ENCODE results near the gene STAB2. TPM values are rescaled to one million over a fixed set of nuclear protein-coding genes. Genes with fewer than 3 reads are reported as not detected.
"Not testable (repeated sequence)": the region's sequence is repeated elsewhere in the genome, so short reads cannot be mapped to it uniquely, and the experiment has no call there.

The STAB2 gene
- total RNA-seq, 1 donor from 2014 or later = not detected

DNA sequence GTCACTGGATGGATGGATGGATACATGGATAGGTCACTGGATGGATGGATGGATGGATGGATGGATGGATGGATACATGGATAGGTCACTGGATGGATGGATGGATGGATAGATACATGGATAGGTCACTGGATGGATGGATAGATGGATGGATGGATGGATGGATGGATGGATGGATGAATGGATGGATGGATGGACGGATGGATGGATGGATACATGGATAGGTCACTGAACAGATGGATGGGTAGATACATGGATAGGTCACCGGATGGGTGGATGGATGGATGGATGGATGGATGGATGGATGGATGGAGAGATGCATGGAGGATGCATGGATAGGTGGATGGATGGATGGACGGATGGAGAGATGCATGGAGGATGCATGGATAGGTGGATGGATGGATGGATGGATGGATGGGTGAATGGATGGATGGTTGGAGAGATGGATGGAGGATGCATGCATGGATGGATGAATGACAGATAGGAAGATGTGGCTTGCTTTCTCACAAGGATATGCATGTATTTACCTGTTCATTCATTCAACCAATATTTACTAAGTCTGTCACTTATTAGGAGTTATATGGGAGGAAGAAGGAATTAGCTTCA is 66.6 kb downstream of the STAB2 start:
- DNase-seq = not testable (repeated sequence)

DNA sequence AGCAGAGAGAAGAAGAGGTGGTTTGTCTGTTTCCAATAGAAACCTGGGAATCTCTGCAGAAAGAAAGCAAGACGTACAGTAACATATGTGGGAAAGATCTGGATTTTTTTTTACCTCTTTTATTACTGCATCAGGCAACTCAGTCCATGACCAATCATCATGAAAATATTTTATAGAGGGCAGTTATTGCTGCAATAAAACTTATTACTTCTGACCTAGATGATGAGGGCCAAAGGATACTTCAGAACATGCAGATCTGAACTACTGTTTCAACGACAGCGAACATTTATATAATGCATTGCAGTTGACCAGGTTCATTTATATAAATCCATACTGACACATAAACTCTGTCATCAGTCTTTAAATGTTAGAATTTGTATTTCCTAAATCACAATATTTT is 67.7 kb downstream of the STAB2 start:
- no peak for DNase-seq

DNA sequence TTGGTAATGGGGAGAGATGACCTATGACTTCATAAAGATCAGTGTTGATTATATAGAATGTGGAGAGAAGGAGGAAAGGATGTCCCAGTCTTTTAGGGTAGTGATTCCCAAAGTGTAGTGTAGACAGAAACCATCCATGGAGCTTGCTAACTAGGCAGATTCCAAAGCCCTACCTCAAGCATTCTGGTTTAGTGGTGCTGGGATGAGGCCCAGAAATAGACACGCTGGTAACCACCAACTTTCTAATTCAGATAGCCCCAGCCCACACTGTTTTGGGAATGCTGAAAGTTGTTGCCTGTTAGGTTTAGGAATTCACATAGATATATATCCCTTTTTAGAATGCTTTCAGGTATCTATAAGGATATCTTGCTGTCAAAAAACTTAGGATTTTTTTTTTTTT is 69.2 kb downstream of the STAB2 start:
- DNase-seq = no peak

DNA sequence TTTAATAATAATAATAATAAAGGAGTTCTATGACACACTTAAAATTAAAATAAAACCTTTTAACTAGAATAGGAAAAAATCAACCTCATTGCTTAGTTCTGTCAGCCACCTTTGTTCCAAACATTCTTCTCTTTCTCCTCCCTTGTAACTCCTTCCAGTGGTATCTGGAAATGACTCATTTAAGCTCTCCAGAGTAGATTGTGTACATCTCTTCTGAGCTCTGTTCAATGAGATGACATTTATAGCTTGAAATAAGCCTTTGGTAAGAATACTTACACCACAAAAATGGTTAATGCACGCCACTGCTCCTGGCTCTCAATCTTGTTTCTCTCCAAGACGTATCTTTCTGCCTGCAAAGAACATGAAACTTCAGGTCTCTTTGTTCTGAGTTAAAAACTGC is 70.3 kb downstream of the STAB2 start:
- no peak for DNase-seq

DNA sequence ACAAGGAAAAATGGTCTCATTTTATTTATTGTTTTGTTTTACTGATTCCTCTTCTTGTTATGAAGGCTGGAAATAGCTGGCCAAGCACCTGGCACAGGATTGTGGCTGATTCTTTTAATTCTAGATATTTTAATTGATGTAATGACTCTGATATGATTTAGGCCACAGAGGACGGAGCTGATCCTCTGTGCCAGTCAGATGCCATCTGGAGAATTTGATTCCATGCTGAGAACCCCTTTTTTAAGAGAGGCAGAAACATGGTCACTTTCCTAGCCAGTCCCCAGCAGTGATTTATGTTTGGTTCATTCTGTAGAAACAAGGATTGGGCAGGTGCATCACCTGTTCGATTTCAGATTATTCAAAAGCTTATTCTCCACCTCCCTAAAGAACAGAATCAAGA is 77.6 kb downstream of the STAB2 start:
- no peak for DNase-seq

DNA sequence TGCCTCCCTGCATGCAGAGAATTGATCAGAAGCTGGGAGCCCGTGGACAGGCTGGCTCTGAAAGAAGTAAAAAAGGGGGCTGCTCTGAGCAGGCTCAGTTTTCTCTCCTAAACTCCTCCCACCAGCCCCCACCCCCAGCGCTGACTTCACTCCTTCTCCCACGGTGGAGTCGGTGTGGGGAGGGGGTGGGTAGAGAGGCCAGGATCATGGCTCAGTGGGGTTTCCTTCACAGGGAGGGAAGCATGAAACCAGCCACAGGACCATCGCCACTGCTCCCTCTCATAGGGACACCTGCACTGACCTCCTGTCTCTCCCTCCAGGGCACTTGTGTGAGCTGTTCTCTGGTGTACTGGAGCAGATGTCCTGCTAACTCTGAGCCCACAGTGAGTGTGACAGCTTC is 78.9 kb downstream of the STAB2 start:
- no peak for DNase-seq

DNA sequence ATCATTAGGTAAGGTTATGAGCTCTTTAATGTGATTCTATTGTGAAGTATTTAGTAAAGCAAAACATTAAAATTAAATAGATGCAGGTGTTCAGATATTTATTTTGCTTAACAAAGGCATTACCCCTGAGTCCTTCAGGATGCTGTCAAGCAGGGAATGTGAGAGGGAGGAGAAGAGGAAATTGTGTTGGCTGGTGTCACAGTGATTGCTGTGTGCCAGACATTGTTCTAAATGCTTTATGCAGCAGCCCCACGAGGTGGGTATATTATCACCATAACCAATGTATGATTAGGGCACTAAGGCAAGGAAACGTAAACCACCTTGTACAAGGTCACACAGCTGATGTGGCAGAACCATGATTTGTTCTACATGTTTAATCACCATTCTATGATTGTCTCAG is 80.1 kb downstream of the STAB2 start:
- DNase-seq = no peak

DNA sequence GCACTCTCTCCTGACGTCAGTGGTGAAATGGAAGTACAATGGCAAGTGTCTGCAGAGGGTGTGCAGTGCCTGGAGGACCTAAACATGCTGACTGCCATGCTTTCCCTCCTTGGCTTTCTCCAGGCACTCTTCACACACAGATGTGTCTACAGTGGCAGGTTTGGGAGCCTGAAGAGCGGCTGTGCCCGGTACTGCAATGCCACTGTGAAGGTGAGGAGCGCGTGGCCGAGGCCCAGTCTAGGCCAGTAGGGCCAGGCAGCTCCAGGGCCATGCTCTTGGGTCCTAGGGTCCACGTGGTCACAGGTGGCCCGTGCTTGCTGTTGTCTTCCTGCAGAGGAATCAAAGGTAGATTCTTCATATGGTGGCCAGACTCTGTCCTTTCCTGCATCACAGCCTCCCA is 81.4 kb downstream of the STAB2 start:
- DNase-seq = no peak

DNA sequence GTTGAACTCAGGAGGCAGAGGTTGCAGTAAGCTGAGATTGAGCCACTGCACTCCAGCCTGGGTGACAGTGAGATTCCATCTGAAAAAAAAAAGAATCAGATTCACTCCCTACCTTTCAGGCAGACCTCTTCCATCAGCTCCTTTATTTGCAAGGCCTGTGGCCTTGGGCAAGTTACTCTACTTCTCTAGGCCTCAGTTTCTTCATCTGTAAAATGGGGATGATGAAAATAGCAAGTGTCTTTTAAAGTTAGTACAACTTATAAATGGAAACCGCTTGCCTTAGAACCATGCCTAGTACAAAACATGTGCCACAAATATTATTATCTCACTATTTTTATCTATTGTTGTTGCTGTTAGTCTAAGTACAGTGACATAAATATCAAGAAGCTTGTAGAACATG is 84.3 kb downstream of the STAB2 start:
- no peak for DNase-seq

DNA sequence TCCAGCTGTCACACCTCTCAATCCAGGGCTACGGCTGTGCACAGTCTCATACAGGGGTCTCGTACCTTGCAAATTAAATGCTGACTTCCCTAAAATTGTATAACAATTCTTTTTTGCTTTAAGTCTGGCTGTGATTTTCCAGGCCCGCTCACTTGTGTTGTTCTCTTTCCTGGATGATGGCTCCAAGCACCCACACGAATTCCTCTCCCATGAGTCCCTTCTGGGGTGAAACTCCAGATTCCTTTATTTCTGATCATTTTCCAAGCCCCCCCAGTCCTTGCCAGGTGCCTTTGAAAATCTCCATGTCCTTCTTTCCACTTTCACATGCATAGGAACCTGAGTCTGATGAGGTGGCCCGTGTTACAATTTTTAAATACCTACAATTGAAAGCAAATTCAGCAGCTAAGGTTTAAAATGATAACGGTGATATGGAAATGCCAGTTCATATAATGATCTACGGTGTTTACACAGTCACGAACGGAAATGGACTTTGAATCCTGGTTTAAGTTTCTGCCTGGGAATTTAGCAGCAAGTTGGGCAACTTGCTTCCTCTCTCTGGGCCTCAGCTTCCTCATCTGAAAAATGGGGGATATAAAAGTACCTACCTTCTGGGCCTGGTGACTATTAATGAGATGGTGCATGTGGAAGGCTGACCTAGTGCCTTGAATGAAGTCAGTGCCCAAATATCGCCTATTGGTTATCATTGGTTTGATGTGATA is 85.5 kb downstream of the STAB2 start:
- no peak for DNase-seq

DNA sequence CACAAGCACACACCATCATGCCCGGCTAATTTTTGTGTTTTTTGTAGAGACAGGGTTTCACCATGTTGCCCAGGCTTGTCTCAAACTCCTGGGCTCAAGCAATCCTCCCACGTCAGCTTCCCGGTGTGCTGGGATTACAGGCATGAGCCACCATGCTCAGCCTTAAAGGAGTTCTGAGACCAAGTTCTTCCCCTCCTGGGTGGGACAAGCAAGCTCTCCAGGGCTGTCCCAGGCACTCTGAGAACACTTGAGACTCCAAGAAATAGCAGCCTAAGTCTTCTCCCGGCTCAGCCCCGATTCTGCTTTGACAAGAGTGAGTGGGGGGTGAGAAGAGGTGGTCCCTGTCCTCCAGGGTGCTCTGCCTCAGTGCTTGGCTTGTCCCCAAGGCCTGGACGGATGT is 86.4 kb downstream of the STAB2 start:
- no peak for DNase-seq

DNA sequence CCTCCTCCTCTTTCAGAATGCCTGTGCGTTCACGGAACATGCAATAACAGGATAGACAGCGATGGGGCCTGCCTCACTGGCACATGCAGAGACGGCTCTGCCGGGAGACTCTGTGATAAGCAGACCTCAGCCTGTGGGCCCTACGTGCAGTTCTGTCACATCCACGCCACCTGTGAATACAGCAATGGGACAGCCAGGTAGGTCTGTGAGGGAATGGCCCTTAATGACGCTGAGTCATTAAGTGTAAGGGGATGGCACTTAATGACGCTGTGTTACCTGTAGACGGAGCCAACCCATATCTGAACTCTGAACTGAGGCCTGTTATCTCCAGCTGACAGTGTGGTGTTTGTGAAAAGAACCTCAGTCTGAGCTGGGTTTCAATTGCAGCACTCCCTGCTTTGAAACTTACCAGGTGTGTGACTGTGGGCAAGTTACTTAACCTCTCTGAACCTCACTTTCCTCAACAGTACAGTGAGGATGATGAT is 86.9 kb downstream of the STAB2 start:
- DNase-seq = no peak

DNA sequence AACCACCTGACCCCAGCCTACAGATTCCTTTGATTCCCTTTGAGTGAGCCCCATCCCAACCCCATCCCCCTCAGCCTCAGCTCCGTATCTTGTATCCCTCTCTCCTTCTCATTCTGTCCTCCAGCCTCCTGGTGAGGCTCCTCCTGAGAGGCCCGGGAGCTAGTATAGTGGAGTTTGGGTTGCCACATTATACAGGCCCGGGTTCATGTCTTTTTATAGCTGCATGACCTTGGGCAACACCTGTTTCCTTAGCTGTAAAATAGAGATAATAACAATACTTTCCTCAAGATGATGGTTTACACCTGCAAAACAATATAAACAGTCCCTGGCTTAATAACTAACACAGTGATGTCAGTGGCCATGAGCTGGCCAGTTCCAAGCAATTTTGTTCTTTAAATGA is 89.8 kb downstream of the STAB2 start:
- DNase-seq = no peak

DNA sequence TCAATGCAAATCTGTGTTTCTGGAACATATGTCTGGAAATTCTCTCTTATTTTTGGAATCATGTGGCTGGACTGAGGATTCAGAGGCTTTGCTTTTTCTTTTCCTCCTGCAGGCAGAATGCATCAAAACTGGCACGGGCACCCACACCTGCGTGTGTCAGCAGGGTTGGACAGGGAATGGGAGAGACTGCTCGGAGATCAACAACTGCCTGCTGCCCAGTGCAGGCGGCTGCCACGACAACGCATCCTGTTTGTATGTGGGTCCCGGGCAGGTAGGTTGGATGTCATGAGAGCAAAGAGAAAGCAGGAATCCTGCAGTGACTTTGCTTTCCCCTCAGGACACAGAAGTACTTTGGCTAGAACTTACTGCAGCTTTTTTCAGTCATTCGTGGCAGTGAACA is 90.3 kb downstream of the STAB2 start:
- no peak for DNase-seq

DNA sequence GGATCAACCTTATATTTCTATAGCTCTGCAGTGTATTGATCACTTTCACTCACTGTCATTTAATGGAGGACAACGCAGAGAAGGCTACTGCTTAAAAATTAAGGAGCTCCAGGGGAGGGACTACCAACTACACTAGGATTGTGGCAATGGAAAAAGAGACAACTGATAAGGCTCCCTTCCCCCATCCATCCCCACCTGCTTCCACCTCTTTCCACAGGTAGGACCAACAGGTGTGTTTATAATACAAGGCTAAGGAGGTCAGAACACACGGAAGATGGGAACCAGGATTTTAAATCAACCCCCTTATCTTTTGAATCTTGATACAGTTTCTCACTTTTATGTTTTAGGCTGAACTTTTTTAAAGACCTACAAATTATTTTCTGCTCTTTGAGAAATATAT is 90.8 kb downstream of the STAB2 start:
- no peak for DNase-seq

DNA sequence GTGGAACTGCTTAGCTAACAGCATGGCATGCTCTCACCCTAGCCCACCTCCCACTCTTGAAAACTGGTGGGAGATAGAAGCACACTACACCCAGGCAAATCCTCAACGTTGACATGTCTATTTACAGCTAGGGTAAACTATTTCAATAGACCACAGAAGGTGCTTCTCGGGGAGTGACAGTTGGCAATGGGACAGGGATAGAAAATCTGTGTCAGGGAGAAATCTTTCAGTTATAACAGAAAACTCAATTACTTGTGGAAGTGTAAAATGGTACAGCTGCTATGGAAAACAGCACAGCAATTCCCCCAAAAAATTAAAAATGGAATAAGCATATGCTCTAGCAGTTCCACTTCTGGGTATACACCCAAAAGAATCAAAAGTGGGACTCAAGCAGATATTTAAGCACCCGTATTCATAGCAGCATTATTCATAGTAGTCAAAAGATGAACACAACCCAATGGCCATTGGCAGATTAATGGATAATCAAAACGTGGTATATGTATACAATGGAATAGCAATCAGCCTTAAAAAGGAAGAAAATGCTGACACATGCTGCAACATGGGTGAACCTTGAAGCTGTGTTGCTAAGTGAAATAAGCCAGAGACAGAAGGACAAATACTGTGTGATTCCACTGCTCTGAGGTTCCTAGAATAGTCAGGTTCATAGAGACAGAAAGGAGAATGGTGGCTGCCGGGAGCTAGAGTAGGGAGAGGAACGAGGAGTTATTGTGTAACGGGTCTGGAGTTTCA is 92.5 kb downstream of the STAB2 start:
- DNase-seq = no peak

DNA sequence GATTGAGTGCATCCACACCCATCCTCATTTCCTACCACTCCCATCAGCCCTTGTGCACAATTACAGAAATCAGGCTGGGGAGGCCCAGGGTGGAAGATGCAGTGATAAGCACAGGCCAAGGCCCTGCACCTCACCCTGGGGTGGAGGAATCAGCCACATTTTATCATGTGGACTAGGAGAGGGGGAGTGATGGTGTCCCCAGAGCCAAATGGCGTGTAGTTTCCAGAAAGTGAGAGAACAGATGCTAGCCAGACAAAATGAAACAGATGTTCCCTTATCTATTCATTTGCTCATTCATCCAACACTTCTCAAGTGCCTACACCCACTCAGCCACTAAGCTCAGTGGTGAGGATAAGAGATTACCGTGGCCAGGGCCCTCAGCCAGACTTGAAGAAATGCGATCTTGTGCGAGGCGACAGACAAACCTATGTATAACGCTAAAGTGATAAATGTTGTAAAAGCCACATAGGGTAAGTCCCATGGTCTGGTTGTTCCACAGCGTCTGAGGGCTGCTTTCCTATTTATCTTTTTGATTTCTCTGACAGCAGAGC is 93.6 kb downstream of the STAB2 start:
- peak; percentile 25 for DNase-seq

DNA sequence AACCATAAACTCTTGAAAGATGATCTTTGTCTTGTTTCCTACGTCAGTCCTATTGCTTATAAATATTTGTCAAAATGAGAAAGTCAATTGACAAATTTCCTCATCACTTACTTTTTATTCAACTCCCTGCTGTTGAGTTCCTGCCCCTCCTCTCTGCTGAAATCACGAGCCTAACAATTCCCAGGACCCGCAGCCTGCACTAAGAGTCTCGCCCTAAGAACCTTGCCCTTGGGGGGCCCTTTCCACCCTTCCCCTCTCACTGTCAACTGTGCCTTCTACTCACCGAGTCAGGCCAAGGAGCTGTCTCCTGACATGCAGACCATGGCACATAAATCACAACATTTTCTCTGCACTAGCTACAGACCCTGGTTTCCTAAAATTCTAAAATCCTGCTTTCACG is 99.0 kb downstream of the STAB2 start:
- DNase-seq = no peak

DNA sequence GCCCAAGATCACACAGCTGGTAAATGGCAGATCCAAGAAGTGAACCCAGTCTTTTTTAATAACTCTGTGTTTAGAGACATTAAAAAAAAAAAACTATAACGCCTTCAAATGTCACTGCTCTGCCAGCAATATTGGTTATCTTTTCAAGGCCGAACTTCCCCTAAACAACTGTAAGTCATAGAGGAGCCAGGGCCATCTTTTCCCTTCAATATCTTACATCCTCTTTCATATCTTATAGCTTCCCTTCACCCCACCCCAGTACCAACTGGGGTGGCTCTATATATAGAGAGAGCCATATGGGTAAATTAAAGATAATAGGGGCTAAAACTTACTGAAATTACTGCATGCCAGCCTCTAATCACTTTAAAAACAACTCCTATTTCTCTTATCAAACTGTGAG is 100.2 kb downstream of the STAB2 start:
- no peak for DNase-seq

DNA sequence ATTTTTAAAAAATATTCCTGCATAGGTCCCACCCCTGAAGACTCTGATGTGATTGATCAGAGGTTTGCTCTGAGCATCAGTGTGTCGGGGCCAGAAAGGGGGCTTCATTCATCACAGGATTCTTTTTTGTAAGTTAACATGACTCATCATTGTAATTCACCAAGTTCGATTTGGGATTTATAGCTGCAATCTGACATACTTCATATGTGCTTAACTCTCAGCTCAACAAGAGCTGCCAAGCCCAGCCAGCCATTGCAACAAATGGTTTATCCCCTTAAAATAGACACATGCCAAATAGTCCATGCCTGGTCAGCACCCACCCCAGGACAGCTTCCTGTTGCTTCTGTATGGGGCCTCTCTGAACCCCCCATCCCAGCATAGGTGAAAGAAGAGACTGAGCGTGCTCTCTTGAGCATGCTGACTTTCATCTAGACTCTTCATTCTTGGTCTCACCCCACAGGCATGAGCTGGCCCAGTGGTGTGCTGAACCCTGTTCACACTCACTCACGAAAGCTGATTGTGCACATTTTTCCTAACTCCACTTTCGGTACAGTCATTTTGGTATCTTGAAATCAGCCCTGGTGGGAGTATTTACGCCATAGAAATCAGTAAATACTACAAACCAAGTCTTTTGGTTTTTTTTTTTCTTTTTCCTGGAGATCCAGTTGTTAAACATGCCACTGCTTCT is 101.4 kb downstream of the STAB2 start:
- DNase-seq = no peak

DNA sequence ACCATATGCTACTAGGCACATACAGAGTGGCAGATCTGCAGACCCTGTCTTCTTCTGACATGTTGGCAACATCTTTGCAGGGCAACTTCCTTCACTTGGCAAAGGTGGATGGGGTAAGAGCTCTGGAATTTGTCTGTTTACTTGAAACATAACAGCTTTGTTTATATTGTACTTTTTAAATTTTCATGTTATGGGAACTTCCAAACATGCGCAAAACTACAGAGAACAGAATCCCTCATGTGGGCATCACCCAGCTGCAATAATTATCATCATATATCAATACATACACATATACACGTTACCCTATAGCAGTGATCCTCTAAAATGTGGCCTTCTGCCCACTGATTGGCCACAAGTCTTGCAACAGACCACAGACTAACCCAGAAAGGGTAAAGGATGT is 103.4 kb downstream of the STAB2 start:
- no peak for DNase-seq

DNA sequence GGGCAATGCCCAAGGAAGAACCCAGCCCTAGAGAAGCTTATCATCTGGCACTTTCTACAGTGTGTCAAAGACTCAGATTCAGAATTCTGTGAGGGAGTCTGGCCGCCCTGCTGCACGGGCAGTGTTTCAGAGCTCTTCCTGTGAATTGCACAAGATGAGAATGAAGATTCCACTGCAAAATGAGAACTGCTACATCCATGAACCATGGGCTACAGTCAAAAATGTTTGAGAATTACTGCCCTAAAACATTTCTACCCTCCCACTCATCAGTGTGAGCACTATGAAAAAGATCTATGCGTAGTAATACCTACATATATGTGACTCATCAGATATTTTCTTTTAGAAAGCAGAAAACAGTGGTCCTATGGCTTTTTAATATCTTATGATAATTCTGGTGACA is 104.0 kb downstream of the STAB2 start:
- DNase-seq = no peak

DNA sequence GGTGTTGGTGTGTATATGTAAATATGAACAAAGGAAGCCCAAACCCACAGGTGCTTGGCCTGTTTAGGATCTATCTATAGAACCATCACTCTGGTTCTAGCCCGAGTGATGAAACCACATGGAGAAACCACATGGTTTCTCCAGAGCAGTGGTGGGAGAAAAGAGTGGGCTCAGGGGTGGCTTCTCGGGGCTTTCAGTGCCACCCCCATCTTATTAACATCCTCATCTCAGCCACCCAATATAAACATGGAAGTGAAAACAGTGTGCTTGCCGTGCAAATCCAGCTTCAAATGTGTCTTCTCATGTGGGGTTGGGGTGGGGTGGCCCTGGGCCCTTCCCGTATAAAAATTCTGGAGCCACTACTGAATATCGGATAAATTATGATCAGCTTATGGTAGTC is 109.0 kb downstream of the STAB2 start:
- DNase-seq = no peak
